ENCODE measurements around the gene TMEM161A.
"Not testable (repeated sequence)": the region's sequence is repeated elsewhere in the genome, so short reads cannot be mapped to it uniquely, and the experiment has no call there.

TMEM161A gene

DNA sequence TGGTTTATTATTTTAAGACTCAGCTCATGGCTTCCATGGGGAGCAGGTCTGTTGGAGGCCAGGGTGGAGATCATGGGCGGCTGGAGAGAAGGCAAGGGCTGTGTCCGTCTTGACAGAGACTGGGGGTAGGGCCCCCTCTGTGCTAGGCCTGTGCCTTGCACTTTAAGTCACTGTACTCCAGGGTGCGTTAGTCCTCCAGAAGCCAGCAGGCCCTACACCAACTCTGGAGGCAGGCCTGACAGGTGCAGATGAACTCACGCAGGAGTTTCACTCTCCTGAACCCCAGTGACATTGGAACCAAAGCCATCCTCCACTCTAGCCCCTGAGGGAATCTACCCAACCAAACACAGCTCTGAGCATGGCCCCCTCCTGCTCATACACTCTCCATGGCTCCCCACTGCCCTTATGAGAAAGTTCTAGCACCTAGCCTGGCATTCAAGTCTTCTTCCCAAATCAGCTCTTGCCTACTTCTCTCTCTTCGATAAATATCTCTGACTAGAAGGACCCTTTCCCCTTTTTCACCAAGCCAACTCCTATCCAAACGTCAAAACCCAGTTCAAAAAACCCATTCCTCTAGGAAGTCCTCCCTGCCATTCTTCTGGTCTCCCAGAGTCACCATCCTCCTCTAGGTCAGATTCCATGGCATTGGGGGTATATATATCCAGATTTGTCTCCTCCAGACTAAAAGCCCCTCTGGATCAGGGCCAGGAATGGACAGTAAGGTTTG, 16.7 kb upstream of the TMEM161A start:
- no peak for DNase-seq

DNA sequence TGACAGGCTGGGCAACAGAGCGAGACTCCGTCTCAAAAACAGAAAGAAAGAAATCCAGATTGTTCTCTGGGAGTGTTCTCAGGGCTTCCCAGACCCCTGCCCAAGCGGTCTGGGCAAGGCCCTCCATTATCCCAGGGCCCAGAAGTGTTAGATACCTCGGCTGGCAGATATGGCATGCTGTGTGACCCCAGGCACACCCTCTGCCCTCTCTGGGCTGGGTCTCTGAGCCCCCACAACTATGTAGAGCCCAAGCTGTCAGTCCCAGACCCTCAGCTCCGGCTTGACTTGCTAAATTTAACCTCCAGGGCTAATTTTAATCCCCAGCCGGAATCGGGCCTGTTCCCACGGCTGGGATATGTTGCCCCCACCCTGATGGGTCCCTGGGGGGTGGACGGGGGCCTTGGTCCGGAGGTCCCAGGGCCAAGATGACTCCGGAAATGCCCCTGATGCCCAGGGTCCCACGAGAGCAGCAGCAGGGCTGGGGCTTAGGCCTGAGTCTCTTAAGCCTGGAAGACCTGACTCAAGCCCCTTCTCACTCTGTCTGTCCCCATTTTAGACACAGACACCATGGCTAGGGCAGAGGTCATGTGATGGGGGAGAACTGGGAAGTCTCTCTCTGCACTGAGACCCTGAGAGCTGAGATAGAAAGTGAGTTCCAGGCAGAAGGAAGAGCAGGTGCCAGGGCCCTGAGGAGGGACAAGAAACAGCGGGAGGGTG, 14.5 kb upstream of the TMEM161A start:
- DNase-seq: no peak

- no peak for DNase-seq
Observed at GRCh38 chr19:19151418-19151817, 13.1 kb upstream of the TMEM161A start.

DNA sequence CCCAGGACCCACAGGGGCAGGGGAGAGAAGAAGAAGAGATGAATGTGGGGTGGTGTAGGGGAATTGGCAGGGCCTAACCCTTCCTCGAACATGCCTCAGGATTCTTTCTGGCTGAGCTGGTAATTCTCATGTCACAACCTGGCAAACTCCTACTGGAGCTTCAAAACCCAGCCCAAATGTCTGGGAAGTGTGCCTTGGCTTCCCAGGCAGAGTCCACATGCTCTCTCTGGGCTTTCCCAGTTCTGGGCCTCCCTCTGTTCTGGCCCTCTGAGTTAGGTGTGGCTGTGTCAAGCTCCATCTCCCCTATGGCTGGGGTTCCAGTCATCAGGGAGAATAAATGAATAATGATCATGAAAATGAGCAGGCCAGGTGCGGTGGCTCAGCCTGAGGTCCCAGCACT, 11.2 kb upstream of the TMEM161A start:
- DNase-seq: no peak

- DNase-seq: not testable (repeated sequence)
Observed at GRCh38 chr19:19148504-19148903, 10.2 kb upstream of the TMEM161A start.

DNA sequence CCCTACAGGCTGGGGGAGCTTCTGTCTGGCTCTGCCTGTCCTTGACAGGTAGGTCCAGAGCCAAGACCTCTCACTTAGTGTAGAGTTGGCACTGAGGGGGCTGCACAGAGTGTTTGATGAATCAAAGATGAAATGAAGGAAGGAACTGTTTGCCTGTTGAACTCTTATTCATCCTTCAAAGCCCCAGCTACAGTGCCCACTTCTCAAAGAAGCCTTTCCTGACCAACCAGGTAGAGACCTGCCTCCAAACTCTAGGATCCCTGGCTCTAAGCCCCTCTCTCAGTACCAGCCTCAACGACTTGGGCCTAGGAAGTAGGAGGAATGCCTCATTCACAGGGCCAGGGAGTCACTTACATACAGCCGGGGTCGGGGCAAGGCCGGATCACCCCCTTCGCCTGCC, 9.1 kb upstream of the TMEM161A start:
- no peak for DNase-seq

- DNase-seq: no peak
Observed at GRCh38 chr19:19146865-19147264, 8.6 kb upstream of the TMEM161A start.

DNA sequence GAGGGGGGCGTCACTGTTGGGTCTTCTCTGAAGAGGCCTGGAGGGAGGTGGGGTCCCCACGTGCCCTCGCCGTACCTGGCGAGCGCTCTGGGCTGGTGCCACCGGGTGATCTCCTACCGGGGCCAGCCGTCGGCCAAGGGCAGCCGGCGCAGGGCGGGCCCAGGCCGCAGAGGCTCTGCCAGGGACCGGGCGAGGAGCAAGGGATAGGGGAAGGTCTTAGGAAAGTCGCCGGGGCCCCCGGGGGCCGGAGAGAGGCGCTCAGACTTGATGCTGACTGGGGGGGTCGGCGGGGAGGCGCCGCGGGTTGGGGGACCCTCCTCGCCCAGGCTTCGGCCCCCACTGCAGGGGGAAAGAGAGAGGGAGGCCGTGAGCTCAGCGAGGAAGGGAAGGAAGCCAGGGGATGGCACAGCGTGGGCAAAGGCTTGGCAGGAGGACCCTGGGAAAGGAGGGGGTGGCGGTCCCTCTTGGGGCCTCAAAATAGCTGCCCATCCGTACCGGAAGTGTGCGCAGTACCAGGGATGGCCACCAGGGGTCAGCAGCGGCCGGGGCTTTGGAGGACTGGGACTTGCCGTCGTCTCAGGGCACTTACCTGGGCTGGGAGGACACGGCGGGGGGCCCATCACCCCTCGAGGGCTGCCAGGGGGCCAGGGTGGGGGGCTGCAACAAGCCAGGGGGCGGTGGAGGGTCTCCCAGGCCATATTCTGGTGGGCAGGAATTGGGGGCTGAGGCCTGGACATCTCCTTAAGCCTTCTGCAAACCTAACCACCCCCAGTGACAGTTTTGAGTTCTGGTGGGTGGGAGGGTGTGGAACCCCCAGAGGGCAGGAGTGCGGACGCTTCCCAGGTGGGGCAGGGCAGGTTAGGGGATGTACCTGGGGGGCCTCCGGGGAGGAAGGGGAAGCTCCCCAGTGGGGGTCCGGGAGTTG, 7.7 kb upstream of the TMEM161A start:
- DNase-seq: peak; percentile 77

- DNase-seq: no peak
Observed at GRCh38 chr19:19145281-19145680, 7.0 kb upstream of the TMEM161A start.

DNA sequence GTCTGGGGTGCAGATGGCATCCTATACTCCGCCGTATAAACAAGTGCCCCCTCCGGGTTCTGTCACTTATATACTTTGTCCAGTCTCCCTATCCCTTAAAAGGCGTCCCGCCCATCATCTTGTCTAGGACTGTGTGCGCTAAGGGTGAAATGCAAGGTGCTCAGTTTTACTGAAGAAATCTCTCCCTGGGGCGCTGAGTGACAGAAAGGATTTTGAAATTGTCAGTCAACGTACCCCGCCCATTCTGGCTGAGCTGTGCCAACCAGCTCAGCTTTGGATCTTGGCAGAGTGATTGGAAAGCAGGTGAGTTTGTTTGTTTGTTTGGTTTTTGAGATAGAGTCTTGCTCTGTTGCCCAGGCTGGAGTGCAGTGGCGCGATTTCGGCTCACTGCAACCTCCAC, 4.1 kb upstream of the TMEM161A start:
- no peak for DNase-seq

DNA sequence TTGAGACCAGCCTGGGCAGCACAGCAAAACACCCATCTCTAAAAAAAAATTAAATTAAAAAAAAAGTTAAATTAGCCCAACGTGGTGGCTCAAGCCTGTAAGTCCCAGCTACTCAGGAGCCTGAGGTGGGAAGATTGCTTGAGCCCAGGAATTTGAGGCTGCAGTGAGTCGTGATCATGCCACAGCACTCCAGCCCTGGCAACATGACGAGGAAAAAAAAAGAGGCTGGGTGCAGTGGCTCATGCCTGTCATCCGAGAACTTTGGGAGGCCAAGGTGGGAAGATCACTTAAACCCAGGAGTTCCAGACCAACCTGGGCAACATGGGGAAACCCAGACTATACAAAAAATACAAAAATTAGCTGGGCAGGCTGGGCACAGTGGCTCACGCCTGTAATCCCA, 2.2 kb upstream of the TMEM161A start:
- DNase-seq: no peak

- no peak for DNase-seq
Observed at GRCh38 chr19:19139876-19140229, 1.6 kb upstream of the TMEM161A start.

DNA sequence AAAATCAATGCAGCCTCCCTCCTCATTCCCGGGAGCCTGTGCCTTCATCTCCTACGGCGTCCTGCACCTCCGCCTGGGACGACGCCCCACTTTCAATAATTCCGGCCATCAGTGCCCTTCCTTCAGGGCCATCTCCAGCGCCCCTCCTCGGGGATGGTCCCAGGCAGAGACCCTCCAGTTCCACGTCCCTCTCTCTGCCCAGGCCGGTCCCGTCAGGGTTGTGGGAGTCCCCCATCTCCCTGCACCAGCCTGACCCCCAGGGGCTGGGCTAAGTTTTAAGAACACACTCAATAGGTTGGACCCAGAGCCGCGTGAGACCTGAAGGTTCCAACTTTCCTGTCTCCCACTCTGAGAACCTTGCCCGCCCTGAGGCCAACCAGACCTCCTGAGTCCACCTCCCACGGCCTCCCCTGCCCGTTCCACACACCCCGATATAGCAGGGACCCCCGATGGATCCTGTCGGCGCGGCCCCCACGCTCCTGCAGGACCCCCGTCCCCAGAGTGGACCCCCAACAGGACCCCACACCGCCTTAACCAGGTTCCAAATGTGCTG, 646 bp downstream of the TMEM161A start:
- DNase-seq: no peak

GRCh38 chr19:19135713-19136112, 2.6 kb downstream of the TMEM161A start:
- DNase-seq: not testable (repeated sequence)

DNA sequence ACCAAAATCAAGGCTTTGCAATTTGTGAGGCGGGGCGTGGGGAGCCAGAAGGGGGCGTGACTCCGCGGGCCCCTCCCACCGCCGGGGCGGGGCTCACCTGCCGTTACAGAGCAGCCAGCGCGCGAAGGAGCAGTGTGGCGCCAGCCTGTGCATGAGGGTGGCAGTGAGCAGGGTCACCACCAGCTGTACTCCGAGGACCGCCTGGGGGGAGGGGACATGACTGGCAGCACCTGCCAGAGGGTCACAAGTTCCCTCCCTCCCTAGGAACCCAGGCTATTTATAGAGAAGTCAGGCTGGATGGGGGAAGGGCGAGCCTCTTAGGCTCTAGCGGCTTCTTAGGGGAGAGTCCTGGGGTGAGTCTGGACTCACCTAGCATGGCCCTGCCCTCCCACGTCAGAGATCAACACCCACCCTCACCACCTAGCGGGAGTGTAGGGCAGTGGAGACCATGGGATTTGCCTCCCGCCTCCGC, 3.6 kb downstream of the TMEM161A start:
- no peak for DNase-seq

GRCh38 chr19:19133985-19134384, 4.3 kb downstream of the TMEM161A start:
- DNase-seq: no peak

GRCh38 chr19:19132912-19133311, 5.4 kb downstream of the TMEM161A start:
- no peak for DNase-seq

- no peak for DNase-seq
Observed at GRCh38 chr19:19131989-19132388, 6.3 kb downstream of the TMEM161A start.

DNA sequence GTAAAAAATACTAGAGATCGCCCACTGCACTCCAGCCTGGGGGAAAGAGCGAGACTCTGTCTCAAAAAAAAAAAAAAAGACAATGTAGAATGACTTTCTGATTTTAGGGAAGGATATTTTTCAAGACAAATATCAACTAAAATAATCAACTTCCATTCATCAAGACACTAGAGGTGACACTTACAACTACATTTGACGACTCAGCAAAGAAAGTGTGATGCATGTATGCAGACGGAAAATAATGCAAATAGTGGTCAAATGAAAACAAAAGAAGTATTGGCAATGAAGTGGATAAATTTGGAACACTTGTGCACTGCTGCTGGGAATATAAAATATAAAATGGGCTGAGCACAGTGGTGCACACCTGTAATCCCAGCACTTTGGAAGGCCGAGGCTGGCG, 12.2 kb downstream of the TMEM161A start:
- no peak for DNase-seq

GRCh38 chr19:19123386-19123785, 14.9 kb downstream of the TMEM161A start:
- DNase-seq: no peak

DNA sequence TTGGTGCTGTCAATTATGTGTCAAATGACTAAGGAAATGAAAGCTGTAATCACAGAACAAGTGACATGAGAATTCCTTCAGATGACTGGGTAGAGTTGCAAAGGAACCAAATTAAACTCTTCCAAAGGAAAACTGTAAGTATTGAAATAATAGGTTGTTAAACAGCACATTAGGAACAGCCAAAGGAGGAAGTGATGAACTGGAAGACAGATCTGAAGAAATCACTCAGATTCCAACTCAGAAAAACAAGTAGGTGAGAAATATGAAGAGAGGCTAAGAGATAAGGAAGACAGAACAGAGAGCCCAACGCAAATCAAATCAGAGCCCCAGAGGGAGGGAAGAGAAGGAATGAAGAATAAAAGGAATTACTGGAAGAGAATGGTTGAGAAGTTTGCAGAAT, 15.4 kb downstream of the TMEM161A start:
- no peak for DNase-seq

- DNase-seq: no peak
Observed at GRCh38 chr19:19121371-19121770, 16.9 kb downstream of the TMEM161A start.

All from 8988T (cell line).